CD4-positive, alpha-beta T cell treated with Interleukin-4 for 4 hours (primary cell): ENCODE data around the gene HECTD4.
"Not testable (repeated sequence)": the region's sequence is repeated elsewhere in the genome, so short reads cannot be mapped to it uniquely, and the experiment has no call there.

ENCODE experiments used
- DNase-seq: peaks from one replicate; pipeline ENCODE4 v3.0.0-alpha.2; 2020

Gene HECTD4

DNA sequence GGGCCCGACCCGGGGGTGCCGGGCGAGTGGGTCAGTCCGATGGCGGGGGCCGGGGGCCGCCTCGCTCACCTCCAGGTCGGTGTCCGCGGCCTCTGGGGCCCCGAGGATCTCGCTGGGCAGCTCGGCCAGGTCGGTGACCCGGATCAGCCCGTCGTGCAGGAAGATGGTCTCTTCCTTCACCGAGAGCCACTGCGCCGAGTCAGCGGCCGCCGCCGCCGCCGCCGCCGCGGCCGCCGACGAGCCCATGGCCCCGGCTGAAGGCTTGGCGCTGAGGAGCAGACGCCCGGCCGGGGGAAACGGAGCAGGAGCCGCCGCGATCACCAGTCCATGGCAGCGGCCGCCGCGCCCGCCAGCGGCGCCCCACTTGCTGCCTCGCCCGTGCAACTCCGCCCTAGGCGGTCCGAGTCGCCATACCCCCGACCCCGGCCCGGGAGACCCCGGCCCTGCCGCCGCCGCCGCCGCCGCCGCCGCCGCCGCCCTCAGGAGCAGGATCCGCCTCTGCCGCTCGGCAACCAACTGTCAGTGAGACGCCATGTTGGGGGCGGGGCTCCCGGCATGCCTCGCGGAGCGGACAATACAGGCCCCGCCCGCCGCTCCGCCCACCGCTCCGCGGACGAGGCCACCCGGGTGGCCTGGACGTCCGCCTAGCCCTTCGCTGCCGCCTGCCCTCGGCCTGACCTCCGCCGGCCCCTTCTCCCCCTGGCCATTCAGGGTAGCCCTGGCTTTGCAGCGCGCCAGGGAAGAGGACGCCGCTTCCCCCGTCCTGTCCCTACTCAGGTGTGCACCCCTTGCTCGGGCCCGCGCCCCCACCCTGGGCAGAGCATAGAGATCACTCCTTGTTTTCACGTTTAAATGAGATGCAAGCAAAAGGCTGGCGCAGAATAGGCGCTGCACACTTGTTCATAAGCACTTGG, at the start of gene HECTD4:
Gene HECTD4, minus strand, starts transcription at position 549 of the 914 bp plus-strand sequence. Its CDS starts 303 bp downstream, at position 246.
- peak; percentile 84 for DNase-seq

DNA sequence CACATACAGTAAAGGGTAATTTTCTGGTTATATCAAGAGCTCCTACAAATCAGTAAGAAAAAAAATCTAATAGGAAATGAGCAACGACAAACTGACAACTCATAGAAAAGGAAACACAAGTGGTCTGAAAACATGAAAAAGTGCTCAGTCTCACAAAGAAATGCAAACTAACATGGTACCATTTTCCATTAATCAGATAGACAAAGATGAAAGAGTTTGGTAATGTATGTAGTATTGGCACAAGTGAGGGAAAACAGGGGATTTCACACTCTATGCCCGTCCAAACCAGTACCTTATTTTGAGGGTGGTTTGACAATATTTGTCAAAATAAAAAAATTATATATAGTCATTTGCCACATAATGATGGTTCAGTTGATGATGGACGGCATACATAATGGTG, 49.7 kb upstream of the HECTD4 start:
- DNase-seq: no peak

GRCh38 chr12:112430929-112431328, 48.7 kb upstream of the HECTD4 start:
- no peak for DNase-seq

DNA sequence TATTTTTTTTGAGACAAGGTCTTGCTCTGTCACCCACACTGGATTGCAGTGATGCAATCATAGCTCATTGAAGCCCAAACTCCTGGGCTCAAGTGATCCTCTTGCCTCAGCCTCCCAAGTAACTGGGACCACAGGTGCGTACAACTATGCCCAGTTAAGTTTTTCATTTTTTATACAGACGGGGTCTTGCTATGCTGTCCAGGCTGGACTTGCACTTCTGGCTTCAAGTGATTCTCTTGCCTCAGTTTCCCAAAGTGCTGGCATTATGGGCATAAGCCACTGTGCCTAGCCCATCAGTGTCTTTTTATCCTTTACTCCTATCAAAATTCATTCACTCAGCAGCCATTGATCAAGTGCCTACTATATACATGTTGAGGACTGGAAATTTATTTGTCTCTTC, 45.5 kb upstream of the HECTD4 start:
- no peak for DNase-seq

DNA sequence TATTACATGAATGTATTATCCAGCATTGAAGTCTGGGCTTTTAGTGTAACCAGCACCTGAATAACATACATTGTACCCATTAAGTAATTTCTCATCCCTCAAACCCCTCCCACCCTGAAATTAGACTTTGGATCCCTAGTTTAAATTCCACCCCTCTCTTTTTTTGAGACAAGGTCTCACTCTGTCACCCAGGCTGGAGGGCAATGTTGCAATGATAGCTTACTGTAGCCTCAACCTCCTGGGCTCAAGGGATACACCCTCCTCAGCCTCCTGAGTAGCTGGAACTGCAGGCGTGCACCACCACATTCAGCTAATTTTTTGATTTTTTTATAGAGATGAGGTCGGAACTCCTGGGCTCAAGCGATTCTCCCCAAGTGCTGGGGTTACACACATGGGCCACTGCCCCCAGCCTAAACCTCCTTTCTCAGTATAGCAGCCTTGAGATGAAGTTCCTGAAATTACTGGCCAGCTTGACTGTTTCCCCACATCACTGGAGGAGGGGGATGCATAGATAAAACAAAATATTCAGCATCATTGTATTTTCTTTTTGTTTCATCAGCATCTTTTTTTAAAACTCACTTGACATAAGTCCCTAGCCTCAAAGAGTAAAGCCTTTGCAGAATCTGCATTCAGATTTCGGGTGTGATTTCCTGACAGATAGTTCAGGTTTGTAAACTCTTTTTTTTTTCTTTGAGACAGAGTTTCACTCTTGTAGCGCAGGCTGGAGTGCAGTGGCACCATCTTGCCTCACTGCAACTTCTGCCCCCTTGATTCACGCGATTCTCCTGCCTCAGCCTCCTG, 43.6 kb upstream of the HECTD4 start:
- DNase-seq: no peak

- DNase-seq: no peak
Measured at GRCh38 chr12:112424126-112424525, 41.9 kb upstream of the HECTD4 start.

- DNase-seq: no peak
Measured at GRCh38 chr12:112422531-112422930, 40.3 kb upstream of the HECTD4 start.

GRCh38 chr12:112421363-112421762, 39.1 kb upstream of the HECTD4 start:
- no peak for DNase-seq

GRCh38 chr12:112420740-112421139, 38.5 kb upstream of the HECTD4 start:
- no peak for DNase-seq

DNA sequence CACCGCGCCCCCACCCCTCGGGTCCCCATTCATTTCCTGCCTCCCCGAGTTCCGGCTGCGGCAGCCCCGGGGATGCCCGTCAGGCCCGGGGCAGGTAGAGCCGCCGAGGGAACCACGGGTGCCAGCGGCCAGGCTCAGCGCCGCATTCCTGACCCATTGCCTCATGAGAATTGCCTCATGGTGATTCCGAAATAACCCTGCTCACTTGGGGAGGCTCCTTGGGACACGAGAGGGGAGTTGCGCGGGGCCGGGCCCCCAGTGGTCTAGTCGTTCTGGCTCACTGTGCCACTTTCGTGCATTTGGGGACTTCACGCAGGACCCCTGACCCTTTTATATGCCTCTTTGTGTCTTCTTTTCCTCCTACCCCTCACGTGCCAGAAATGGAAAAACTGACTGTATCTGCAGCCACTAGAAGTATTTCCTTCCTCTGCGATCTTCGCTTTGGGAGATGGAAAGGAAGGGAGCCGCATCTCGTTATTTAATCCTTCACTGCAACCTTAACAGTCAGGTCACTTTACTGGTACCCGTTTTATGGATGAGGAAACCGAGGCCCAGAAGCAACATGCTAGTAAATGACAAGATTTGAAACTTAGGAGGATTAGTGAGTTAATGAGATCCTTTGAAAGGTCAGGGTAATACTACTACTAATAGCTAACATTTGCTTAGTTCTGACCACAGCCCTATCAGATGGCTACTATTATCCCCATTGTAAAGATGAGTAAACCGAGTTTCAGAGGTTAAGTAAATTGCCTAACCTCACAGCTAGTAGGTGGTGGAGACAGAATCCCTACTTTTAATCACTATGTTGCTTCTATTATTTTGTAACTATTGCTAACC, 37.3 kb upstream of the HECTD4 start:
- peak; percentile 21 for DNase-seq

DNA sequence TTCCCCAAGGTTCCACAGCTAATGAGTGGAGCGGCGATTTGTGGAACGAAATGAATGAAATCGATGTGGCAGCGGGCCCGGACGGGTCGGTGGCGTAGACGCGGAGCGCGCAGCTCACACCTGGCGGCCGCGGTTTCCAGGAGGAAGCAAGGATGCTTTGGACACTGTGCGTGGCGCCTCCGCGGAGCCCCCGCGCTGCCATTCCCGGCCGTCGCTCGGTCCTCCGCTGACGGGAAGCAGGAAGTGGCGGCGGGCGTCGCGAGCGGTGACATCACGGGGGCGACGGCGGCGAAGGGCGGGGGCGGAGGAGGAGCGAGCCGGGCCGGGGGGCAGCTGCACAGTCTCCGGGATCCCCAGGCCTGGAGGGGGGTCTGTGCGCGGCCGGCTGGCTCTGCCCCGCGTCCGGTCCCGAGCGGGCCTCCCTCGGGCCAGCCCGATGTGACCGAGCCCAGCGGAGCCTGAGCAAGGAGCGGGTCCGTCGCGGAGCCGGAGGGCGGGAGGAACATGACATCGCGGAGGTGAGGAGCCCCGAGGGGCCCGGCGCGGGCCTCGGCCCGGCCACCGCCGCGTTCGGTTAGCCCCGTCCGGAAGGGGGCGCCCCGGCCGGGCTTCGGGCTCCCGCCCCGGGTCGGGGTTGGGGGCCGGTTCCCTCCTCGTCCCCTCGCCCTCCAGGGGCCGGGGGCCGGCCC, 36.5 kb upstream of the HECTD4 start, which contains the start of gene PTPN11:
Gene PTPN11, plus strand, starts transcription at position 340 of the 689 bp plus-strand sequence. Its CDS starts 165 bp downstream, at position 505.
- peak; percentile 78 for DNase-seq

- no peak for DNase-seq
Measured at GRCh38 chr12:112418273-112418607, 36.0 kb upstream of the HECTD4 start.

DNA sequence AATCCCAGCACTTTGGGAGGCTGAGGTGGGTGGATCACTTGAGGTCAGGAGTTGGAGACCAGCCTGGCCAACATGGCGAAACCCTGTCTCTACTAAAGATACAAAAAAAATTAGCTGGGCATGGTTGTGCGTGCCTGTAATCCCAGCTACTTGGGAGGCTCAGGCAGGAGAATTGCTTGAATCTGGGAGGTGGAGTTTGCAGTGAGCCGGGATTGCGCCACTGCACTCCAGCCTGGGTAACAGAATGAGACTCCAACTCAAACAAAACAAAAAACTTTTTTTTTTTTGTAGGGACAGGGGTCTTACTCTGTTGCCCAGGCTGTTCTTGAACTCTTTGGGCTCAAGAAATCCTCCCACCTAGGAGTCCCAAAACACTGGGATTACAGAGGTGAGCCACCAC, 33.2 kb upstream of the HECTD4 start:
- not testable (repeated sequence) for DNase-seq

- no peak for DNase-seq
Measured at GRCh38 chr12:112413855-112414625, 31.8 kb upstream of the HECTD4 start.

DNA sequence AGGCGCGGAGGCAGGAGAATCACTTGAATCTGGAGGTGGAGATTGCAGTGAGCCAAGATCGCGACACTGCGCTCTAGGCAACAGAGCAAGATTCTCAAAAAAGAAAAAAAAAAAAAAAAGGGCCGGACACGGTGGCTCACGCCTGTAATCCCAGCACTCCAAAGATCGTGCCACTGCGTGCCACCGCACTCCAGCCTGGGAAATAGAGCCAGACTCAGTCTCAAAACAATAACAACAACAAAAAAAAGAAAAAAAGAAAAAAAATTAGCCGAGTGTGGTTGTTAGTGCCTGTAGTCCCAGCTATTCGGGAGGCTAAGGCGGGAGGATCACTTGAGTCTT, 27.6 kb upstream of the HECTD4 start:
- no peak for DNase-seq

- DNase-seq: peak; percentile 90
Measured at GRCh38 chr12:112409064-112409905, 27.1 kb upstream of the HECTD4 start, which contains the start of gene RPL6. TSS of gene RPL6 (minus strand) at chr12:112409605. CDS start at chr12:112408656, 949 bp downstream.

GRCh38 chr12:112408621-112409020, 26.4 kb upstream of the HECTD4 start:
- DNase-seq: peak; percentile 65

DNA sequence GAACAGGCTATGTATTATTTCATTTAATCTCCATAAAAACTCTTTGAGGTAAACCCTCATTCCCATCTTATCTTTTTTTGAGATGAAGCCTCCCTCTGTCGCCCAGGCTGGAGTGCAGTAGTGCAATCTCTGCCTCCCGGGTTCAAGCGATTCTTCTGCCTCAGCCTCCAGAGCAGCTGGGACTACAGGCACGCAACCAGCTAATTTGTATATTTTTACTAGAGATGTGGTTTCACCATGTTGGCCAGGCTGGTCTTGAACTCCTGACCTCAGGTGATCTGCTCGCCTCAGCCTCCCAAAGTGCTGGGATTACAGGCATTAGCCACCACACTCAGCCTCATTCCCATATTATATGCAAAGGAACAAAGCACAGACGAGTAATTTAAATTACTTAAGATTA, 25.5 kb upstream of the HECTD4 start:
- DNase-seq: not testable (repeated sequence)

- no peak for DNase-seq
Measured at GRCh38 chr12:112406519-112407488, 24.6 kb upstream of the HECTD4 start.
